Measurements from ENCODE around the gene NEURL1B. TPM values are rescaled to one million over a fixed set of nuclear protein-coding genes. Genes with fewer than 3 reads are reported as not detected.

NEURL1B gene
- total RNA-seq, 2 experiments from 2014 or later, result 0.08 to 0.16 TPM

DNA sequence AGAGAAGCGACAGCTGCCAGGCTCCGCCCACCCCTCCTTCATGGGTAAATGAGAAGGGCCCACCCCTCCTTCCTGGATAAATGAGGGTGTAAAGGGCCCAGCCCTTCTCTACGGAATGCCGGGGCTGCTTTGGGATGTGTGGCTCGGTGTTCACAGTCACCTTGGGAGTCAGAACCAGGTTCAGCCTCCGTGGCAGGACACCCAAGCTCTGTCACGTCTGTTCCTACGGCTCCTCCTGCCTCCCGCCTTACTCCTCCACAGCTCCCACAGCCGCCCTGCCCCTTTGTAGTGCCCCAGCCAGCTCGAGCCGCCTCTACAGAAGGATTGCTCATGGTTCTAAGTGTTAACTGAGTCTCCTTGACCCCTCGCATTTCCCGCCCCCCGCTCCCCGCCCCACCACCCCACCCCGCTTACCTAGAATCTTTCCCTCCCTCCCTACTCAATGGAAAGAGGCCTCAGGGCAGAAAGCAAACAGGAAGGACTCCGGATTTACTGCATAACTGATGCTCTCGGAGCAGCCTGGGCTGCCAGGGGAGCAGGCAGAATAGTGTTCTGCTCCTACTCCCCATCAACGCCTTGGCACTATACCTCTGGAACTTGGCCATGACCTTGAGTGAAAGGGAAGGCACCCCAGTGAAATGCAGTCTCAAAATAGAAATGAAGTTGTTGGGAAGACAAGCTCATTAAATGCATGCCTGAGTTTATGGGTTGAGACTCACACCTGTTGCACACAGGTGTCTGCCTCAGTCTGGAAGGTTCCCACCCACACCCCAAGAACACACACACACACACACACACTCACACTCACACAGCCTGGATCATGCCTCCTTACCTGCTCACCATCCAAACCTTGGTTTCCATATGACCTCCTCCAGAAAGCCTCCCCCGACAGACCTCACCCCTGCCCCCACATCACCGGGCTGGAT lies 59.6 kb downstream of the NEURL1B start:
- TF ChIP-seq, protein P1, sequence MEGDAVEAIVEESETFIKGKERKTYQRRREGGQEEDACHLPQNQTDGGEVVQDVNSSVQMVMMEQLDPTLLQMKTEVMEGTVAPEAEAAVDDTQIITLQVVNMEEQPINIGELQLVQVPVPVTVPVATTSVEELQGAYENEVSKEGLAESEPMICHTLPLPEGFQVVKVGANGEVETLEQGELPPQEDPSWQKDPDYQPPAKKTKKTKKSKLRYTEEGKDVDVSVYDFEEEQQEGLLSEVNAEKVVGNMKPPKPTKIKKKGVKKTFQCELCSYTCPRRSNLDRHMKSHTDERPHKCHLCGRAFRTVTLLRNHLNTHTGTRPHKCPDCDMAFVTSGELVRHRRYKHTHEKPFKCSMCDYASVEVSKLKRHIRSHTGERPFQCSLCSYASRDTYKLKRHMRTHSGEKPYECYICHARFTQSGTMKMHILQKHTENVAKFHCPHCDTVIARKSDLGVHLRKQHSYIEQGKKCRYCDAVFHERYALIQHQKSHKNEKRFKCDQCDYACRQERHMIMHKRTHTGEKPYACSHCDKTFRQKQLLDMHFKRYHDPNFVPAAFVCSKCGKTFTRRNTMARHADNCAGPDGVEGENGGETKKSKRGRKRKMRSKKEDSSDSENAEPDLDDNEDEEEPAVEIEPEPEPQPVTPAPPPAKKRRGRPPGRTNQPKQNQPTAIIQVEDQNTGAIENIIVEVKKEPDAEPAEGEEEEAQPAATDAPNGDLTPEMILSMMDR (IDR thresholded peaks at IDR 0.05), result no peak
- Mint-ChIP-seq H3K27ac (no peak overlapping the region), H3K4me3 (no peak overlapping the region), H3K4me1 (ENCODE audit: low read depth) (peaks cover 18% of the 10 kb centered on the region), H3K9me3 (no peaks in the 10 kb centered on the region), H3K27me3 (peaks cover 42% of the 10 kb centered on the region), H3K36me3 (ENCODE audit: low read depth) (no peaks in the 10 kb centered on the region)
- Histone ChIP-seq H3K27me3 (ENCODE audit: control insufficient read depth in 1 of 2, insufficient read depth in 2 of 2, low read length in 2 of 2) (peaks cover 13 to 20% of the 10 kb centered on the region in 2 experiments), H3K4me1 (ENCODE audit: insufficient read depth, low read length) (peaks cover 24% of the 10 kb centered on the region), H3K4me3 (ENCODE audit: low read length) (no peak overlapping the region), H3K27ac (ENCODE audit: low read depth in 1 of 2, low read length in 2 of 2) (no peak overlapping the region), H3K9me3 (ENCODE audit: control insufficient read depth in 1 of 2, insufficient read depth in 1 of 2, low read length in 2 of 2) (no peaks in the 10 kb centered on the region), H3K36me3 (ENCODE audit: insufficient read depth, low read length) (no peaks in the 10 kb centered on the region)
- no peak for DNase-seq
- intact Hi-C loops (cut with DNase I, micrococcal nuclease), result no loop called here
- ATAC-seq (ENCODE audit: poor library complexity), result no peak
- ChIA-PET CTCF (no interaction called here), POLR2A (no interaction called here)

DNA sequence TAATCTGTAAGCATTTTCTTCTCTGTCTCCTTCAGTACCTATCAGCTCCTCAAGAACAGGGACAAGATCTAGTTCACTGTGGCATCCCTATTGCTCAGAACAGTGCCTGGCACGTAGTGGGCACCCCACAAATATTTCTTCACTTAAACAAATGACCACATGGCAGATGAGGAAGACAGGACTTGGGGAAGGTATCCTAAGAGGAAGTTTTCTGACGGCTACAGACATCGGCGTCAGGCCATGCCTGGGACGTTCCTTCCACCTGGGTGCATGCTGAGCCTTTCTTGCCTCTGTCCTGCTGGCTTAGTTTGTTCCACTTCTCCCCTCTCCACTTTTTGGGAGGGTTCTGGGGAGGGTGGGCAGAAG lies 60.2 kb downstream of the NEURL1B start:
- intact Hi-C loops (cut with DNase I, micrococcal nuclease), result no loop called here
- H3K4me1 Mint-ChIP-seq (ENCODE audit: low read depth), result peaks cover 18% of the 10 kb centered on the region
- no peak overlapping the region for H3K4me3 Mint-ChIP-seq
- DNase-seq (no peak), ATAC-seq (ENCODE audit: poor library complexity) (no peak)
- no peaks in the 10 kb centered on the region for H3K9me3 ChIP-seq (ENCODE audit: control insufficient read depth in 1 of 2, insufficient read depth in 1 of 2, low read length in 2 of 2)
- no peak overlapping the region for H3K4me3 ChIP-seq (ENCODE audit: low read length)
- peaks cover 48% of the 10 kb centered on the region for H3K27me3 Mint-ChIP-seq
- H3K27ac ChIP-seq (ENCODE audit: low read depth in 1 of 2, low read length in 2 of 2), result no peak overlapping the region
- POLR2A ChIA-PET, result no interaction called here
- no peak overlapping the region for H3K27ac Mint-ChIP-seq
- H3K4me1 ChIP-seq (ENCODE audit: insufficient read depth, low read length), result peaks cover 23% of the 10 kb centered on the region
- H3K36me3 ChIP-seq (ENCODE audit: insufficient read depth, low read length), result no peaks in the 10 kb centered on the region
- TF ChIP-seq, protein P1 (IDR thresholded peaks at IDR 0.05), result no peak
- CTCF ChIA-PET, result no interaction called here
- H3K27me3 ChIP-seq (ENCODE audit: control insufficient read depth in 1 of 2, insufficient read depth in 2 of 2, low read length in 2 of 2), result peaks cover 13 to 20% of the 10 kb centered on the region in 2 experiments
- no peaks in the 10 kb centered on the region for H3K36me3 Mint-ChIP-seq (ENCODE audit: low read depth)
- H3K9me3 Mint-ChIP-seq, result no peaks in the 10 kb centered on the region

DNA sequence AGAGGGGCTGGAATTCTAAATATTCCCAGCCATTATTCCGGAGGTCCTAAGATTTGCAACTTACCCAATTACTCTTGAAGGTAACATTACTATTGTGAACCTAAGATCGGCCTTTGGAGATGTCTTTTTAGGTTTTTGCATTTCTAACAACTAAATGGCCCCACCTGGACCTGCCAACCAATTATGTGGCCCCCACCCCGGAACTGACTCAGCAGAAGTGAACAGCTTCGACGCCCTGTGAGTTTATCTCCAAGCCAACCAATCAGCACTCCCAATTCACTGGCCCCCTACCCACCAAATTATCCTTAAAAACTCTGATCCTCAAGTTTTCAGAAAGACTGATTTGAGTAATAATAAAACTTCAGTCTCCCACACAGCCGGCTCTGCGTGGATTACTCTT lies 62.9 kb downstream of the NEURL1B start:
- Histone ChIP-seq H3K27ac (ENCODE audit: low read depth in 1 of 2, low read length in 2 of 2) (no peak overlapping the region), H3K9me3 (ENCODE audit: control insufficient read depth in 1 of 2, insufficient read depth in 1 of 2, low read length in 2 of 2) (no peaks in the 10 kb centered on the region), H3K36me3 (ENCODE audit: insufficient read depth, low read length) (no peaks in the 10 kb centered on the region), H3K27me3 (ENCODE audit: control insufficient read depth in 1 of 2, insufficient read depth in 2 of 2, low read length in 2 of 2) (peaks cover 13 to 20% of the 10 kb centered on the region in 2 experiments), H3K4me3 (ENCODE audit: low read length) (no peak overlapping the region), H3K4me1 (ENCODE audit: insufficient read depth, low read length) (peaks cover 6% of the 10 kb centered on the region)
- Mint-ChIP-seq H3K4me1 (ENCODE audit: low read depth) (peaks cover 8% of the 10 kb centered on the region), H3K4me3 (no peak overlapping the region), H3K27ac (no peak overlapping the region), H3K27me3 (peaks cover 72% of the 10 kb centered on the region), H3K36me3 (ENCODE audit: low read depth) (no peaks in the 10 kb centered on the region), H3K9me3 (no peaks in the 10 kb centered on the region)
- intact Hi-C loops (cut with DNase I, micrococcal nuclease), result no loop called here
- no peak for ATAC-seq (ENCODE audit: poor library complexity)
- CTCF ChIA-PET, result no interaction called here
- POLR2A ChIA-PET, result no interaction called here
- TF ChIP-seq, protein P1 (IDR thresholded peaks at IDR 0.05), result no peak
- DNase-seq, result no peak
